Measurements from ENCODE around the gene PRICKLE3.

PRICKLE3 gene, protein sequence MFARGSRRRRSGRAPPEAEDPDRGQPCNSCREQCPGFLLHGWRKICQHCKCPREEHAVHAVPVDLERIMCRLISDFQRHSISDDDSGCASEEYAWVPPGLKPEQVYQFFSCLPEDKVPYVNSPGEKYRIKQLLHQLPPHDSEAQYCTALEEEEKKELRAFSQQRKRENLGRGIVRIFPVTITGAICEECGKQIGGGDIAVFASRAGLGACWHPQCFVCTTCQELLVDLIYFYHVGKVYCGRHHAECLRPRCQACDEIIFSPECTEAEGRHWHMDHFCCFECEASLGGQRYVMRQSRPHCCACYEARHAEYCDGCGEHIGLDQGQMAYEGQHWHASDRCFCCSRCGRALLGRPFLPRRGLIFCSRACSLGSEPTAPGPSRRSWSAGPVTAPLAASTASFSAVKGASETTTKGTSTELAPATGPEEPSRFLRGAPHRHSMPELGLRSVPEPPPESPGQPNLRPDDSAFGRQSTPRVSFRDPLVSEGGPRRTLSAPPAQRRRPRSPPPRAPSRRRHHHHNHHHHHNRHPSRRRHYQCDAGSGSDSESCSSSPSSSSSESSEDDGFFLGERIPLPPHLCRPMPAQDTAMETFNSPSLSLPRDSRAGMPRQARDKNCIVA

DNA sequence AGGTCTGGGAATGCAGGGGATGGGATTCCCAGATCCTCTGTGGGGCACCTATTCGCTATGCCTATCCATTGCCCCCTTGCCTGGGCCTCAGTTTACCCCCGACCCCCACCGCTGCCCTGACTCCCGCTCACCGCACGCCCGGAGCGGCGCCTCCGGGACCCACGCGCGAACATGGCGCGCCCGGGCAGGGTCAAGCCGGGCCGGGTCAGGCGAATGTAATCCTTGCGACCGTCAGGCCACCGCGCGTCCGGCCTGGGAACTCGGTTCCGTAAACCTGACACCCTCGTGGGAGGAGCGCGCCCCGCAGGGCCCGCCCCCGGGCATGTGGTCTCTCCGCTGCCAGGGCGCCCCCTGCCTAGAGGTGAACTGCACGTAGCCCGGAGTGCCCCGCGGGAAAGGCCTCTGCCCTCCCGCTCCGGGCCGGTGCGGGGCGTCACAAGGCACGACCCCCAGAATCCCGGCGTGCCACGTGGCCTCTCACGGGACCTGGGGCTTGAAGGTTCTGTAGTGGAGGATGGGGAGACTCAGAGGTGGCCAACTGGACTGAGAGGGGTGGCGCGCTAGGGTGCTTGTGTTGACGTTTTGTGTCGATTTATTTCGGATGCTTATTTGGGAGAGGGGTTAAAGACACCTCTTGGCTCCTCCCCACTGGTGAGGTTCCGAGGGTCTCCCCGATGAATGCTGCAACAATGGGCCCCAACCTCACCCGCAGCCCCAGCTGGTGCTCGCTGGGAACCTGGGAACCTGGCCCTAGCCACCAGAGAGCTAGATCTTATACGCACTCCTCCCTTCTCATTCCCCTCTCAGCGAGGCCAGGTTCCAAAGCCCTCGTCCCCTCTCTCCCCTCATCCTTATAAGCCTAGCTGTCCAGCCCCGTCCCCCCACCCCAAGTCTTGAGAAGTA lies at the start of gene PRICKLE3:
TSS of gene PRICKLE3 (minus strand) at position 249 of the 903 bp plus-strand sequence. CDS start at position 173, 76 bp downstream.
- Histone ChIP-seq H3K9me3 (ENCODE audit: control insufficient read depth, insufficient read depth, low read length) (no peaks in the 10 kb centered on the region), H3K79me2 (ENCODE audit: control insufficient read depth, low read length) (peaks cover 26% of the 10 kb centered on the region), H3K27me3 (ENCODE audit: control insufficient read depth, low read length) (no peaks in the 10 kb centered on the region), H3F3A (ENCODE audit: control insufficient read depth, insufficient read depth) (peaks cover 7% of the 10 kb centered on the region), H3K4me3 (ENCODE audit: low read length) (peak within 1 kb of the TSS; percentile 87), H3K9me2 (replicated peaks; ENCODE audit: control insufficient read depth, low read length) (no peaks in the 10 kb centered on the region), H3K36me3 (ENCODE audit: control insufficient read depth, low read length) (peaks cover 9% of the 10 kb centered on the region), H3K4me1 (ENCODE audit: control insufficient read depth, low read length) (peaks cover 37% of the 10 kb centered on the region), H3K27ac (ENCODE audit: low read depth, low read length) (peak within 1 kb of the TSS; percentile 37), H4K20me1 (ENCODE audit: control insufficient read depth, insufficient read depth, low read depth, low read length) (no peaks in the 10 kb centered on the region), H3K4me2 (ENCODE audit: low read length) (peak within 1 kb of the TSS; percentile 87)
- no peak for TF ChIP-seq EZH2phosphoT487 (IDR thresholded peaks at IDR 0.05; ENCODE audit: borderline replicate concordance, low read length)
- TF ChIP-seq, protein P1, sequence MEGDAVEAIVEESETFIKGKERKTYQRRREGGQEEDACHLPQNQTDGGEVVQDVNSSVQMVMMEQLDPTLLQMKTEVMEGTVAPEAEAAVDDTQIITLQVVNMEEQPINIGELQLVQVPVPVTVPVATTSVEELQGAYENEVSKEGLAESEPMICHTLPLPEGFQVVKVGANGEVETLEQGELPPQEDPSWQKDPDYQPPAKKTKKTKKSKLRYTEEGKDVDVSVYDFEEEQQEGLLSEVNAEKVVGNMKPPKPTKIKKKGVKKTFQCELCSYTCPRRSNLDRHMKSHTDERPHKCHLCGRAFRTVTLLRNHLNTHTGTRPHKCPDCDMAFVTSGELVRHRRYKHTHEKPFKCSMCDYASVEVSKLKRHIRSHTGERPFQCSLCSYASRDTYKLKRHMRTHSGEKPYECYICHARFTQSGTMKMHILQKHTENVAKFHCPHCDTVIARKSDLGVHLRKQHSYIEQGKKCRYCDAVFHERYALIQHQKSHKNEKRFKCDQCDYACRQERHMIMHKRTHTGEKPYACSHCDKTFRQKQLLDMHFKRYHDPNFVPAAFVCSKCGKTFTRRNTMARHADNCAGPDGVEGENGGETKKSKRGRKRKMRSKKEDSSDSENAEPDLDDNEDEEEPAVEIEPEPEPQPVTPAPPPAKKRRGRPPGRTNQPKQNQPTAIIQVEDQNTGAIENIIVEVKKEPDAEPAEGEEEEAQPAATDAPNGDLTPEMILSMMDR (IDR thresholded peaks at IDR 0.05; ENCODE audit: low read depth, low read length, poor library complexity, severe bottlenecking) = peak; percentile 71

DNA sequence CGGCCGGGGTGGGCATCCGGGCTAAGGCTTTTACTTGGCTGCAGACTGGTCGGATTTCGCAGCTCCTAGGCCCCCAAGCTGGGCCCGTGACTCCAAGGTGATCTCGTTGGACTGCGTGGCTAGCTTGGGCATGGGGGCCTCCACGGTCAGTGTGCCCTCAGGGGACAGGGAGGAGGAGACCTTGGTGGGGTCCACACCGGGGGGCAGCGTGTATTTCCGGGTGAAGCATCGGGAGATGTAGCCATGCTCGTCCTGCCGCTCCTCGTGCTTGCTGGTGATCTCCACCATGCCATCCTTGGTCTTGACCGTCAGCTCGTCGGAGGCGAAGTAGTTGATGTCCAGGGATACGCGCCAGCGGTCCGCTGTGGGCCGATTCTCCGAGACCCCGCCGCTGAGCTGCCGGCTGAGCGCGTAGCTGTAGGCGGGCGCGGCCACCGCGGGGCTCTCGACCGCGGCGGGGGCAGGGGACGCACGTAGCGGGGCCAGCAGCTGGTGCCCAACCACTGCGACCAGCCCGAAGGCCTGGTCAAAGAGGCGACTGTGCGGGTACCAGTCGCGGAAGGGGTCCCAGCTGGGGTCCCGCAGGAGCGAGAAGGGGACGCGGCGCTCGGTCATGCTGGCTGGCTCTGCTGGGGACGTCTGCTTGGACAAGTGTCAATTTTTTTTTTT lies 47.8 kb upstream of the PRICKLE3 start:
- H3K79me2 ChIP-seq (ENCODE audit: control insufficient read depth, low read length) = no peaks in the 10 kb centered on the region
- TF ChIP-seq EZH2phosphoT487 (IDR thresholded peaks at IDR 0.05; ENCODE audit: borderline replicate concordance, low read length) = no peak
- TF ChIP-seq, protein P1 (IDR thresholded peaks at IDR 0.05; ENCODE audit: low read depth, low read length, poor library complexity, severe bottlenecking) = no peak
- no peaks in the 10 kb centered on the region for H4K20me1 ChIP-seq (ENCODE audit: control insufficient read depth, insufficient read depth, low read depth, low read length)
- H3K4me2 ChIP-seq (ENCODE audit: low read length) = no peak overlapping the region
- H3K4me3 ChIP-seq (ENCODE audit: low read length) = no peak overlapping the region
- H3K4me1 ChIP-seq (ENCODE audit: control insufficient read depth, low read length) = peaks cover 9% of the 10 kb centered on the region; the same call in 1 of the 2 replicates
- no peaks in the 10 kb centered on the region for H3F3A ChIP-seq (ENCODE audit: control insufficient read depth, insufficient read depth)
- H3K27me3 ChIP-seq (ENCODE audit: control insufficient read depth, low read length) = no peaks in the 10 kb centered on the region
- H3K9me3 ChIP-seq (ENCODE audit: control insufficient read depth, insufficient read depth, low read length) = no peaks in the 10 kb centered on the region
- H3K9me2 ChIP-seq (replicated peaks; ENCODE audit: control insufficient read depth, low read length) = no peaks in the 10 kb centered on the region
- no peak overlapping the region for H3K27ac ChIP-seq (ENCODE audit: low read depth, low read length)
- no peaks in the 10 kb centered on the region for H3K36me3 ChIP-seq (ENCODE audit: control insufficient read depth, low read length)

DNA sequence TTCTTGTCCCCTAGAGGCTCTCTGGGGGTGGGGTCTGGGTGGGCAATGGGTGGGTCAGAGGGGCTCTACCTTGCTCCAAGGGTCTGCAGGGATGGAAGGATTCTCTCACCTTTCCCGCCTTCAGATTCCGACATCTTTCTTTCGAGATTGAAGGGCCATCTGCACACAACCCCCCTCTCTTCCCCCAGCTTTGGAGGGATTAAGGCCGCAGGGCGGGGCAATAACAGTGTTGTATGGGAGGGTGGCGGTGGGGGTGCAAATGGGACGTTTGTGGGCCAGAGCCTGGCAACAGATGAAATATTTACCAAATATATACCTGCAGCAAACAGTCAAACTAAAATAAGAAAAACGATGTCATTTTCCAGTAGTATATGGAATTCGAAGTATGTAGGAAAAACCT lies 47.0 kb upstream of the PRICKLE3 start, which contains the start of gene CACNA1F:
TSS of gene CACNA1F (minus strand) at position 165 of the 400 bp plus-strand sequence. CDS start at position 134, 31 bp downstream.
- no peaks in the 10 kb centered on the region for H3K79me2 ChIP-seq (ENCODE audit: control insufficient read depth, low read length)
- H3K36me3 ChIP-seq (ENCODE audit: control insufficient read depth, low read length) = no peaks in the 10 kb centered on the region
- no peak within 1 kb of the TSS for H3K4me2 ChIP-seq (ENCODE audit: low read length)
- no peak for TF ChIP-seq EZH2phosphoT487 (IDR thresholded peaks at IDR 0.05; ENCODE audit: borderline replicate concordance, low read length)
- TF ChIP-seq, protein P1 (IDR thresholded peaks at IDR 0.05; ENCODE audit: low read depth, low read length, poor library complexity, severe bottlenecking) = no peak
- no peaks in the 10 kb centered on the region for H3K27me3 ChIP-seq (ENCODE audit: control insufficient read depth, low read length)
- no peaks in the 10 kb centered on the region for H3F3A ChIP-seq (ENCODE audit: control insufficient read depth, insufficient read depth)
- no peaks in the 10 kb centered on the region for H3K9me2 ChIP-seq (replicated peaks; ENCODE audit: control insufficient read depth, low read length)
- no peak within 1 kb of the TSS for H3K4me3 ChIP-seq (ENCODE audit: low read length)
- H4K20me1 ChIP-seq (ENCODE audit: control insufficient read depth, insufficient read depth, low read depth, low read length) = no peaks in the 10 kb centered on the region
- no peaks in the 10 kb centered on the region for H3K9me3 ChIP-seq (ENCODE audit: control insufficient read depth, insufficient read depth, low read length)
- H3K4me1 ChIP-seq (ENCODE audit: control insufficient read depth, low read length) = peaks cover 9% of the 10 kb centered on the region; the same call in 1 of the 2 replicates
- H3K27ac ChIP-seq (ENCODE audit: low read depth, low read length) = no peak within 1 kb of the TSS
